Central memory CD4-positive, alpha-beta T cell (primary cell): Measurements from ENCODE around the gene CHAD.
"Not testable (repeated sequence)": the region's sequence is repeated elsewhere in the genome, so short reads cannot be mapped to it uniquely, and the experiment has no call there.

Source experiments
- DNase-seq: peaks from one replicate; pipeline ENCODE4 v3.0.0; 2022

The CHAD gene

DNA sequence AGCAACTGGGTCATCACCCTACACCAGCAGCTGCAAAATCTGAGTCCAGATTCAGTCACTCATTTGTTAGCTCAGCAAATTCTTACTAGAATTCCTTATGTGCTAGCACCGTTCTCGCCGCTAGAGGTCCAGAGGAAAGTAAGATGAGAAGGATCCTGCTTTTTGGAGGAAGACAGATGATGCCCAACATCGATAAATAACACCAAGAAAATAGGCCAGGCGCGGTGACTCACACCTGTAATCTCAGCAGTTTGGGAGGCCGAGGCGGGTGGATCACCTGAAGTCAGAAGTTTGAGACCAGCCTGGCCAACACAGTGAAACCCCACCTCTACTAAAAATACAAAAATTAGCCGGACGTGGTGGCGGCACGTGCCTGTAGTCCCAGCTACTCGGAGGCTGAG is 4.1 kb upstream of the CHAD start:
- not testable (repeated sequence) for DNase-seq

DNA sequence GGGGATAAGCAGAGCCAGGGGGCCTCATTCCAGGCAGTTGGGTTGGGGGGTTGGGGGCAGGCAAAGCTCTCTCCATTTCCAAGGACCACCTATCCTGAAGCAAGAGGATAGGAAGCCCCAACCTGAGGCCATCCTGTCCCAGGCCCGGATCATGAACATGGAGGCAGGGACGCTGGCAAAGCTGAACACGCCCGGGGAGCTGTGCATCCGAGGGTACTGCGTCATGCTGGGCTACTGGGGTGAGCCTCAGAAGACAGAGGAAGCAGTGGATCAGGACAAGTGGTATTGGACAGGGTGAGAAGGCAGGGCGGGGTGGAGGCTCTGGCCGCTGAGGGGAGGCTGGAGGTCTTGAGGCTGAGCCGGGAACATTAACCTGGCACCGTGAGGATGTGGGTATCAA is 3.6 kb upstream of the CHAD start:
- no peak for DNase-seq

DNA sequence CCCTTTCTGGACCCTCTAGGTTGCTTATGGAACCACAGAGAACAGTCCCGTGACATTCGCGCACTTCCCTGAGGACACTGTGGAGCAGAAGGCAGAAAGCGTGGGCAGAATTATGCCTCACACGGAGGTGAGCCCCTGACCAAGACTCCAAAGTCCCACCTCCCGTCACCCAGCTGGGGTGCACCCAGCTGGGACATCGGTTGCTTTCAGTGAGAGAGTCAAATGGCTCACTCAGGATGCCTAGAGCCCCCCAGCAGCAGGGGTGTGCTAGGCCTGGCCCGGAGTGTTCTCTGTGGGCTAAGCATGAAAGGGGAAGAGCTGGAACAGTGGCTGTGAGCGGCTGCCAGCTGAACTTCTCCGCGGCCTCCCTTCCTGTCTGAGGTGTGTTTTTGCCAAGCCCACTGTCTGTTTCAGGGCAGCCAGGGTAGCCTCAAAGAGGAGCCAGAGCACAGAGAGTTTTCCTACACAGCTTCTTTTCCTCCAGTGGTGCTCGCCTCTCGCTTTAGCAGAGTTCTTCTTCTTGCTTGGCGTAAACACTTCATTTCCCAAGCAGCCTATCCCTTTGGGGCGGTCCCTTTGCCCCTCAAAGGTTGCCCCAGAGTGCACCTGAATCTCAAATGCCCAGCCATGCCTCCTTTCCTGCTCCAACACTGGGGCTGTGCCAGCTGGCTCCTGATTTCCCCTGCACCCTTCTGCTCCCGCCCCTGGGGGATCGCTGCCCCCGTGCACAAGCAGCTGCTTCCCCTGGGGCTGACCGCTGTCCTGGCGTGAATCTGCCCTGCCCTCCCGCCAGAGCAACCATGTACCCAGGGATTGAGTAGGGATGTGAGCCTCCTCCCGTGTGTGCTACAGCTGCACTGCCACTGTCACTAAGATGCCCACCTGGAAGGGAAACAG is 2.6 kb upstream of the CHAD start:
- no peak for DNase-seq

DNA sequence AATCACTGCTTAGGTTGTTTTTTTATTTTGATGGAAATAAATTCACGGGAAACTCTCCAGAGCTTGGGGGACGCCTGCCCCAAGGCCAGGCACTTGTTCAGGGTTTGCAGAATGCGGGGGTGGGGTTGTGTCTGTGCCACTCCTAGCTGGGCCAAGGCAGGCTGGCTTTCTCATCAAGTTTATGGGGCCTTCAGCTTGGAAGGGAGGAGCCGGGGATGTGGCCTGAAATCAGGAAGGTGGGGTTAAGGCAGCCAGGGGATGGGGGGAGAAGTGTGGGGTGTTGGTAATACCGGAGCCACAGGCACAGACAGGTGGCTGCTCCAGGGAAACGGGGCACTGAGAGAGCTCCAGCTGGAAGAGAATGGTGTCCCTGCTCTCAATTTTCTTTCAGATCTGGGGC is 1.7 kb upstream of the CHAD start:
- DNase-seq: no peak

DNA sequence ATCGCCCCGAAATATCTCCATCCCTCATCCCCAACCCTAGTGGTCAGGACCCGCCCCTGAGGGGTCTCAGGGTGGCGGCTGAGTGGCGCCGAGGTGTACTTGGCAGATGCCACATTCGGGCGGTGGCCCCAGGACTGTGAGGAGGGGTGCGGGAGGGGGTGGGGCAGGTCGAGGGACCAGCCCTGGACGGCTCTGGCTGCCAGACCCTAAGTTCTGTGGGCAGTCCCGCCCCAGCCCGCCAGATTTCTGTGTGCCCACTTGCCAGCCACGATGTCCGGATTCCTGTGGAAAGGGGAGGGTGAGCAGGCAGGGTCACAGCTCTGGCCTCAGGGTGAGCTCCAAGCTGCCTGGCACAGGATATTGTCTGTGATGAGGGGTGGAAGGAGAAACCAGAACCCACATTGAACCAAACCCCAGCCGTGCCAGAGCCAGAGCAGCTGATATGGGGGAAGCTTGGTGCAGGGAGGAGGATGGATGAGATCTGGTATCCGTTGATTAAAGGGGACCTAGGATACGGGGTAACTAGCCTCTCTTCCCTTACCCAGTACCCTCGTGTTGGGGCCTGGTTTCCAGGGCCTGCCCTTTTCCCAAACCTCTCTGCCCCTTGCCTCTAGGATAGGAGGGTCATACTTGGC is 1.1 kb upstream of the CHAD start:
- DNase-seq: no peak

DNA sequence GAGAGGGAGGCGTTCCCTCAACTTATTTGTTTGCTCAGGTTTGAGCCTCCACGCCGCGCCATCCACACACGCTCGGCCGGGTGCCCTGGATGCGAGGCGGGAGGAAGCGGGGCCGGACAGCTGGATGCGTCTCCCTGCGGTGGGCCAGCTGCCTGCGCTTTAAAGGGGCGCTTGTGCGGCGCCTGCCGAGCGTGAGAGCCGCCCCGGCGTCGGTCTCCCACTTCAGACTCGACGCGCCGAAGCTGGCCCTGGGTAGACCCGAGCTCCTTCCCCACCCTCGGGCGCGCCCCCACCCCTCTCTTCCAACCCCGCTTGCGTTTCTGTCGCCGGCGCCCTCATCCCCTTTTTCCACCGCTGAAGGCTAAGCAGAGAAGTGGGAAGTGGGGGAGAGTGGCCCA is 527 bp upstream of the CHAD start:
- no peak for DNase-seq

DNA sequence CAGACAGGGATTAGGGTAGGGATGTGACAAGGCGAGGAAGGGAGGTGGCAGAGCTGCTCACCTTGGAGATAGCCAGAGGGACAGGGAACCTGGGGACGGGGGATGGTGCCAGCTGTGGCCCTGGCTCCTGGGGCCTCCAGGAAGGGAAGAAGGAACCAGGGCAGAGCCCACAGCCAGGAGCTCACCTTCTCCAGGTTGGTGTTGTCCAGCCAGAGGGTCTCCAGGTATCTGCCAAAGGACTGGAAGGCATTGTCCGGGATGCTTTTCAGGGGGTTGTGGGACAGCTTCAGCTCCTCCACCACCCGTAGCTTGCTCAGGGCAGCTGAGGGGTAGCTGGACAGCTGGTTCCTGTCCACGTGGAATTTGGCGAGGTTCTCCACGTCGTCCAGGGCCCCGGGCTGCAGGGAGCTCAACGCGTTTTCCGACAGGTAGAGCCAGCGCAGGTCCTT is 801 bp downstream of the CHAD start:
- DNase-seq: no peak

DNA sequence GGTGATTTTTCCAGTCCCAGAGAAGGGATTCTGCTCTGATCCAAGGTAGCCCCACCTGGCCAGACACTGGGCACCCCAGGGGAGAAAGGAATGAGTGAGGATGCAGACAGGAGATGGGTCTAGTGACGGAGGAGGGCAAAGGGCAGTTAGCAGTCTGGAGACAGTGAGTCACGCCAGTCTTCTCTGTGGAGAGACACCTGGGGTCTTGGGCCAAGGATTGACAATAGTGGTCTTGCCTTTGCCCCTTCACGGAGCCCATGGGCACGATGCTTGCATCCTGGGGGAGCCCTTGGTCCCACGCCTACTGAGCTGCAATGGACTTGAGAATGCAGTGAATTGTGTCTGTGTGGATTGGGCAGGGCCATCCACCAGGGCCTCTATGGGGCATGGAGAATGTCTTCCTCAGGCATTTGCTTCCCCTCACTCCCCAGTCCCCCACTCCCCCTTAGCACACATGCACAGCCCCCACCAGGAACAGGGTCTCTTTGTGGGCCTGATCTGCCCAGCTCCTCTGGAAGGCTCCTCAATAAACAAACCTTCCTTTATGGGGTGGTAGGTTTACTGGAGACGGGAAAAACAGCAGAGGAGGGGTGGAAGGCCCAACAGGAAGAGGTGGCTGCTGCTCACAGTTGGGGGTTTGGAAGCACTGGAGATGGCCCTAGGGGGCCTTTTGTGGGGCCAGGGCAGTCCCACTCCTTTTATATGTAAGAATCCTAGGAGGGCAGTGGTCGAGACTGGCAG is 1.4 kb downstream of the CHAD start:
- no peak for DNase-seq

DNA sequence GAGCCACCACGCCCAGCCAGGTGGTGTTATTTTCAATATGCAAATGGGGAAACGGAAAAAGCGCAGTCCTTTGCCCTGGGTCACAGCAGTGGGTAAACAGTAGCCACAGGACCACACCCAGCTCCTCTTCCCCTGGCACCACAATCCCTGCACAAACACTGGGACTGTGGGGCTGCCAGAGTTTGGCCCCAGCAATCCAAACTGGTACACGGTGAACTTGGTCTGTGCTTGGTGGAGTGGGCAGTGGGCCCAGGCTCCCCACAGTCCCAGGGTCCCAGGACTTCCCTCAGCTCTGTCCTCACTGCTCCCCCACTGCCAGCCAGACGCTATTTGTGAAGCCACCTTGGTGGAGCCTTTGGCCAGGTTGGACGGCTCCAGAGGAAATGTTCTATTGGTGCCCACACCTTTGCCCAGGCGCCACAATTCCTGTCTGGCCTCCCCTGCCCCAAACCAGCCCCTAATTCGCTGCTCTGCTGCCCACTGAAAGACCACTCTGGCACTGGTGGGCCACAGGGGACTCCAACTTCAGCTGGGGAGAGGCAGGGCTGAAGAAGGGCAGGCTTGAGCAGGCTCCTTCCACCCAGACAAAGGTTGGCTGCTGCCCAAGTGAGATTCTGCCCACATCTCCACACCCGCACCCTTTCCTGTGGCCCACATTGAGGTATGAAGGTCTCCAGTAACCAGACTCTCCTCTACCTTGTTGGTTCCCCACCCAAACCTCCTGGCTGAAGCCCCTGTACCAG is 2.1 kb downstream of the CHAD start:
- DNase-seq: no peak

DNA sequence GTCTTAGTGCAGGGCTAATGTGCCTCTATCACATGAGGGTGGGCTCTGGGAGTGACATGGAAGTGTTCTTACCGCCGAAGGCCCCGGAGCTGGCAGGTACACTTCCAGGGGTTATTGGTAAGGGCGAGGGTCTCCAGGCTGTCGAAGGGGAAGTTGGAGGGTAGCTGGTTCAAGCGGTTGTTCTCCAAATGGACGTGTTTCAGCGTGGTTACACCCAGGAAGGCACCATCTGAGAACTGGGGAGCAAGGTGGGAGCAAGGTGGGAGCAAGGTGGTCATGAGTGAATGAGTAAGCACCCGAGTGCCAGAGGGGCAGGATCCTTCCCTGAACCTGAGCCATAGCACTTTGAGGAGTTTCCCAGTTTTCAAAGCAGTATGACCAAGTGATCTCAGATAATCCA is 3.0 kb downstream of the CHAD start:
- DNase-seq: no peak

DNA sequence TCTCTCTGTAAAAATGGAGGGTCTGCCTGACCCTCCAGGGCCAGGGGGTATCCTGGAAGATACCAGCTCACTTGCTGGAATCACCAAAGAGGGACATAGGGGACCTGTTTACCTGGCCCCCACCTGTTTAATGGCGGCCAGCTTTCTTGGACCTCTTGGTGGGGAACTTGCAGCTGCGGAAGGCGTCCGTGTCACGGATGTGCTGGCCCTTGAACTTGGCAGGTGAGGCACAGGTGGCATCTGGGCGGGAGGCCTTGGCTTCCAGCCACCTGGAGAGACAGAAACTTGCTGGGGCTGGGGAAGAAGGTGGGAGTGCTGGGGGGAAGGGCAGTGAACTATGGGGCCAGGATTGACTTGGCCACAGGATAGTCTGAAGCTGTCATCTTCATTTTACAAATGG is 3.5 kb downstream of the CHAD start:
- no peak for DNase-seq

DNA sequence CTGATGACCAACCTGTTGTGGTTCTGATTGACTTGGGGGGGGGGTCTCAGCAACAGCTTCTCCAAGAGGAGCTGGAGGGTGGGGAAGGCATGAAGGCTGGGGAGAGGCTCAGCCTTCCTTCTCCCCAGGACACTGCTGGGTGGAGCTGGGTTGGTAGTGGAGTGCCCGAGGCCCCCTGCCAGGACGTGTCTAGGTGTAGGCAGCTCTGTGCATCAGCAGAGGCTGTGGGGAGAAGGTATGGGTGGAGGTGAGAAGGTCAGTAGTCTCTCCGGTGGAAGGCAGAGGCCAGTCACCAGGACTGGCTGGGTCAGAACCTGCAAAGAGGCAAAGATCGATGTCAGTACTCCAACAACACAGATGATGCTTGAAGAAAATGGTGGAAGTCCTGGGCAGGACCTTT is 3.9 kb downstream of the CHAD start:
- DNase-seq: no peak

DNA sequence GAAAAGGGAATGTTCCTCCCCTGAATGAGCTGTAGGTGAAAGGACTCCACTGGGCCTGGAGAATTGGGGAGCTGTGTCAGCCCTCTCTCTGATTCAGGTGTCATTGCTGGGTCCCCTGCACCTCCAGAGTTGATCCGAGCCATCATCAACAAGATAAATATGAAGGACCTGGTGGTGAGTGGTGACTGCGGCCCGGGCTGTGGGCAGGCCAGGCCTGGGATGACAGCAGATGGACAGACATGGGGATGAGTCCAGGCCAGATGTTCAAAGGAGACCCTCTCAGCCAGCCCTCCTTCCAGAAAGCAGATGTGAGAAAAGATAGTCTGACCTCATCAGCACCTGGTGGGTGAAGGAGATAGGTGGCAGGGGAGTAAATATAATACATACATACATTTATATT is 4.6 kb downstream of the CHAD start:
- DNase-seq: no peak

DNA sequence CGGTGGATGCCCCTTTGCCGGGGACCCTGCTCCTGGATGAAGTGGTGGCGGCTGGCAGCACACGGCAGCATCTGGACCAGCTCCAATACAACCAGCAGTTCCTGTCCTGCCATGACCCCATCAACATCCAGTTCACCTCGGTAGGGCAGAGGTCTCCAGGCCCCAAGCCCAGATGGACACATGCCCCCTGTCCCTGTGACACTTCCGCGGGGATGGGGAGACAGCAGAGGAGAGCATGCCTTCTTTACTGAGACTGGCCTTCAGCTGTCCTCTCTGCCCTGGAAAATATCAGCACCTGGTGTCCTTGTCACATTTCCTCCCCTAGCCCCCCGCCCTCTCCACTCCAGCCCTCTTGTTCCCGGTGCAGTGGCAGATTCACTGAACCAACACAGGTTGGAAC is 6.2 kb downstream of the CHAD start:
- DNase-seq: no peak

DNA sequence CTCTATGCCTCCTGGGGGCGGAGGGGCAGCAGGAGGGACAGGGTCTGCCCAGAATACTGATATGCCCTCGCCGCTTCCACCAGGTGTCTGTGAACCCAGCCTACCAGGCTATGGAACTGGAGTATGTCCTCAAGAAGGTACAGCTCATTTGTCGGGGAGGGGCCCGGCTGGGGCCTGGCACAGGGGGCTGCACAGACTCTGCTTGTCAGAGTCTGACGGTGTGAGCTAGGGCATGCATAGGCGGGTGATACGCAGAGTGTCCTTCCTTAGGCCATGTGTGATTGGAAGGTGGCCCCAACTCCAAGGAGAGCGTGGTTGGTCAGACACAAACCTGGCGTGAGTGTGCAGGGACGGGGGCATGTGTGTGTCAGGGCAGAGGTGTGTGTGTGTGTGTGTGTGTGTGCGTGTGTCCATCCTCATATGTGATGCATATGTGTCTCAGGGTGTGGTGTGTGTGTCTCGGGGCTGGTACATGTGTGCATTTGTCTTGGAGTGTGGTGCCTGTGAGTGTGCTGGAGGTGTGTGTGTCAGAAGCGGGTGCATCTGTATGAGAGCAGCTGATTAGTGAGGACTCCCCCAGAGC is 7.0 kb downstream of the CHAD start:
- no peak for DNase-seq

DNA sequence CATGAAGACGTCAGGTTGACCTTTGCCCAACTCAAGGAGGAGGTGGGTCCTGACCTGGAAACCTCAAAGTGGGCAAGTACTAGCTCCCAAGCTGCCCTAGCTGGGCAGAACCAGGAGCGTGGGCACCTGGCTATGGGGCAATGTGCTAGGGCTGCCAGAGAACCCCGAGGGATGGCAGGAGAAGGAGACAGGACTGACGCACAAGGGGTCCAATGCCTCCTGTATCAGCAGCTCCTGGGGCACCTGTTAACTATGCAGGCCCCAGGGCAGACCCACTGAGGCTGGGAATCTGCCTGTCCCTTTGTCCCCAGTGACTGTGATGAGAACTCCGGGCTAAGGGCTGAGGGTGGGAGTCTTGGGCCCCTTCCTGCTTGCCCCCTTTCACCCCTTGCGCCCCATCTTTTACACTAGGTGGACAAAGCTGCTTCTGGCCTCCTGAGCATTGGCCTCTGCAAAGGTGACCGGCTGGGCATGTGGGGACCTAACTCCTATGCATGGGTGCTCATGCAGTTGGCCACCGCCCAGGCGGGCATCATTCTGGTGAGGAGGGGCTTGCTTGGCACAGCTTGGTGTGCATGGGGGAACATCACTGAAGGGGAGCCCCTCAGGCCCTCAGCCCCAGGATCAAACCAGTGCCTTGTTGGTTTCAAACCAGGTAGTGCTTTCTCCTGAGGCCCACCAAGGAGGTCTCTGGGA is 7.7 kb downstream of the CHAD start:
- DNase-seq: no peak

DNA sequence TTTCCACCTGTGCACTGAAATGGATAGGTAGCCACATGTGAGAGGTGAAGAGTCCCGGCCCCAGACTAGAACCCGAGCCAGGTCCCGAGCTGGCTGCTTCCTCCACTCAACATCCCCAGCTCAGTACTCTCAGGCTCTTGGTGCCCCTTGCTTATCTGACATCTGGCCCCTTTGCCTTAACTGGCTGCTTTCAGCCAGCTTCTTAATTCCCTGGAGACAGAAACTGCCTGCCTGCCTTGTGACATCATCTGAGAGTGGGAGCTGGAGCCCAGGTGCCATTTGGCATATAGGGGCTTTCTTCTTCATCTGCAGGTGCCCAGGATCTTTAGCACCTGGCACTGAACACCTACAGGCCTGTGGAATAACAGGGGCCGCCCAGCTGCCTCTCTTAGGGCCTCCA is 8.9 kb downstream of the CHAD start:
- no peak for DNase-seq

DNA sequence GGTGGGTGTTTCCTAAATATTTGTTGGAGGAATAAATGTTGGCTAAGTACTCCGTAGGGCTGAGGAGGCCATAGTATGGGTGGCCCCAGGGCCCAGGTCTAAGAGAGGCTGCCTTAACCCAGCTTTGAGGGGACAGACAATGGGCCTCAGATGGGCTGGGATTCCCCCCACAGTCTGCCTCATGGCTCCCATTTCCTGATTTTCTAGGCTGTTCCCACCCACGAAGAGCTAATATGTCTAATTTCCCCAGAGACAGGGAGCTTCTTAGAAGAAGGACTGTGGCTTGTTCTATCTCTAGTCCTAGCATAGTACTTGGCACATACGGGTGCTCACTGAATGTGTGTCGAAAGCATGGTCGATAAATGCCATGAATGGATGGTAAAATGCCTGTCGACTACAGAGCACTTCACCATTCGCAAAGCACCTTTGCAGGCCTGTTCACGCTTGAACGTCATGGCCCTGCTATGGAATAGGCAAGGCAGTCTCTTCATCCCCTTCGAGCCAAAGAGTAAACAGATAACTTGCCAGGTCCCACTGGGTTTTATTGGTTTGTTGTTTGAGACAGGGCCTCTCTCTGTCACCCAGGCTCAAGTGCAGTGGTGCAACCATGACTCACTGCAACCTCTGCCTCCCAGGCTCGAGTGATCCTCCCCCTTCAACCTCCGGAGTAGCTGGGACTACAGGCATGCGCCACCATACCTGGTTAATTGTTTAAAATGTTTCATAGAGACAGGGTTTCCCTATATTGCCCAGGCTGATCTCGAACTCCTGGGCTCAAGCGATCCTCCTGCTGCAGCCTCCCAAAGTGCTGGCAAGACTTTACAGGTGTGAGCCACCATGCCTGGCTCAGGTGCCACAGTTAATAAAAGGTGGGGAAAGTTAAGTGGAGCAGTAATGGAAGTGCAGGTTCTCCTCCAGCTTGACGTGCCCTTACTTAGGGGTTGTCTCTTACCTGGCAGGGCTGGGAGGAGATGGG is 9.7 kb downstream of the CHAD start:
- no peak for DNase-seq

DNA sequence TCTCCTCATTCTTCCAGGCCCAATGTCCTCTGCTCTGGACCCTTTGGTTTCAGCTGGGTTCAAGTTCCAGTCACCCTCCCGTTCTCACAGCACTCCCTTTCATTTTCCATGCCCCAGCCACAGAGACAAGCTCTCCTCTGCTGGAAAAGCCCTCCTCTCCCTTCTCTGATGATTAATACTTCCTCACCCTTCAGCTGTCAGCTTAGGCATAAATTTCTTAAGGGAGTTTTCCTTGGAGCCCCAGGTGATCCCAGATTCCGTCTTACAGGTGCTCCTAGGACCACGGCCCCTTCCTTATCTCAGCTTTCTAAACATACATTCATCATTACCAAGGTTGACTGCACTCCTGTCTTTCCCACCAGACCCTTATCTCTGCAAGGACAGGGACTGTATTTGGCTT is 10.4 kb downstream of the CHAD start:
- no peak for DNase-seq

DNA sequence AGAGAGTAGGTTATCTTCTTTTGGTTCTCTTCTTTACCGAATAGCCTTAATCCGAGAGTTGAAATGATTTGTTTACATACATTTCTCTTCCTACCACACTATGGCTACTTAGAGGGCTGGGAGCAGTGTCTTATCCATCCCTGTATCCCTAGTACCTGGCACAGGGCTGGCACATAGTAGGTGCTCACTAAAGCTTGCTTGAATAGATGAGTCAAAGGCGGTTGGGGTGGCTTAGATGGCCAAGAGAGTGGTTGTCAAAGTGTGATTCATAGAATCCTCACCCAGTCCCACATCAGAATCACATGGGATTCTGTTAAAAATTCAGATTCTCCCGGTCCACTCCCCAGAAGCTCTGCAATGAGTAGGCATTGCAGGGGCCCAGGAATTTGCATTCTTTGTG is 11.1 kb downstream of the CHAD start:
- no peak for DNase-seq

DNA sequence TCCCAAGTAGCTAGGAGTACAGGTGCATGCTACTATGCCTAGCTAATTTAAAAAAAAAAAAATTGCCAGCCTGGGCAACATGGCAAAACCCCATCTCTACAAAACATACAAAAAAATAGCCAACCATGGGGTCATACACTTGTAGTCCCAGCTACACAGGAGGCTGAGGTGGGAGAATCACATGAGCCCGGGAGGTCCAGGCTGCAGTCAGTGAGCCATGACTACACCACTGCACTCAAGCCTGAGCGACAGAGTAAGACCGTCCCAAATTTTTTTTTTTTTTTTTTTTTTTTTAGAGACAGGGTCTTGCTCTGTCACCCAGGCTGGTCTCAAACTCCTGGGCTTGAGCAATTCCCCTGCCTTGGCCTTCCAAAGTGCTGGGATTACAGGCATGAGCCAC is 14.8 kb downstream of the CHAD start:
- DNase-seq: no peak
